Measurements from ENCODE around the gene PTPRB.
A peak's percentile ranks its signal among the peaks of the same experiment; 100 is the strongest.

Gene PTPRB

GRCh38 chr12:70626180-70626579 is 11.0 kb downstream of the PTPRB start:
- Histone ChIP-seq H3K36me3 (ENCODE audit: control insufficient read depth in 2 of 2, insufficient read depth in 2 of 2, low read length in 2 of 2) (no peaks in the 10 kb centered on the region), H3K4me3 (ENCODE audit: low read length in 2 of 2) (no peak overlapping the region), H3K27me3 (ENCODE audit: control insufficient read depth in 2 of 2, insufficient read depth in 2 of 2, low read length in 2 of 2) (no peaks in the 10 kb centered on the region), H3K9ac (ENCODE audit: low read depth in 1 of 2, low read length in 2 of 2) (no peak overlapping the region), H3K27ac (ENCODE audit: low read depth in 2 of 2, low read length in 2 of 2) (no peak overlapping the region), H3K9me3 (ENCODE audit: control insufficient read depth in 2 of 2, low read length in 2 of 2) (no peaks in the 10 kb centered on the region), H3K4me1 (ENCODE audit: control insufficient read depth in 2 of 2, insufficient read depth in 2 of 2, low read length in 2 of 2) (no peaks in the 10 kb centered on the region)

- no peaks in the 10 kb centered on the region for H3K4me1 ChIP-seq (ENCODE audit: control insufficient read depth in 2 of 2, insufficient read depth in 2 of 2, low read length in 2 of 2)
- H3K27ac ChIP-seq (ENCODE audit: low read depth in 2 of 2, low read length in 2 of 2): no peak overlapping the region
- H3K9ac ChIP-seq (ENCODE audit: low read depth in 1 of 2, low read length in 2 of 2): no peak overlapping the region
Measured at GRCh38 chr12:70619471-70620152, 17.6 kb downstream of the PTPRB start.

GRCh38 chr12:70618371-70618770 is 18.9 kb downstream of the PTPRB start:
- no peaks in the 10 kb centered on the region for H3K27me3 ChIP-seq (ENCODE audit: control insufficient read depth in 2 of 2, insufficient read depth in 2 of 2, low read length in 2 of 2)
- H3K4me1 ChIP-seq (ENCODE audit: control insufficient read depth in 2 of 2, insufficient read depth in 2 of 2, low read length in 2 of 2): no peaks in the 10 kb centered on the region
- no peak overlapping the region for H3K9ac ChIP-seq (ENCODE audit: low read depth in 1 of 2, low read length in 2 of 2)
- no peaks in the 10 kb centered on the region for H3K36me3 ChIP-seq (ENCODE audit: control insufficient read depth in 2 of 2, insufficient read depth in 2 of 2, low read length in 2 of 2)
- H3K4me3 ChIP-seq (ENCODE audit: low read length in 2 of 2): no peak overlapping the region
- H3K9me3 ChIP-seq (ENCODE audit: control insufficient read depth in 2 of 2, low read length in 2 of 2): no peaks in the 10 kb centered on the region
- no peak overlapping the region for H3K27ac ChIP-seq (ENCODE audit: low read depth in 2 of 2, low read length in 2 of 2)

More at GRCh38 chr12:70619471-70620152, 17.6 kb downstream of the PTPRB start:
- no peaks in the 10 kb centered on the region for H3K27me3 ChIP-seq (ENCODE audit: control insufficient read depth in 2 of 2, insufficient read depth in 2 of 2, low read length in 2 of 2)
- no peaks in the 10 kb centered on the region for H3K36me3 ChIP-seq (ENCODE audit: control insufficient read depth in 2 of 2, insufficient read depth in 2 of 2, low read length in 2 of 2)
- H3K4me3 ChIP-seq (ENCODE audit: low read length in 2 of 2): no peak overlapping the region
- H3K9me3 ChIP-seq (ENCODE audit: control insufficient read depth in 2 of 2, low read length in 2 of 2): no peaks in the 10 kb centered on the region

- no peaks in the 10 kb centered on the region for H3K9me3 ChIP-seq (ENCODE audit: control insufficient read depth in 2 of 2, low read length in 2 of 2)
- H3K27me3 ChIP-seq (ENCODE audit: control insufficient read depth in 2 of 2, insufficient read depth in 2 of 2, low read length in 2 of 2): no peaks in the 10 kb centered on the region
- H3K36me3 ChIP-seq (ENCODE audit: control insufficient read depth in 2 of 2, insufficient read depth in 2 of 2, low read length in 2 of 2): no peaks in the 10 kb centered on the region
- H3K27ac ChIP-seq (ENCODE audit: low read depth in 2 of 2, low read length in 2 of 2): no peak overlapping the region
- no peak overlapping the region for H3K9ac ChIP-seq (ENCODE audit: low read depth in 1 of 2, low read length in 2 of 2)
- H3K4me3 ChIP-seq (ENCODE audit: low read length in 2 of 2): no peak overlapping the region
- no peaks in the 10 kb centered on the region for H3K4me1 ChIP-seq (ENCODE audit: control insufficient read depth in 2 of 2, insufficient read depth in 2 of 2, low read length in 2 of 2)
Measured at GRCh38 chr12:70617450-70617849, 19.8 kb downstream of the PTPRB start.

GRCh38 chr12:70615174-70615866 is 21.9 kb downstream of the PTPRB start:
- Histone ChIP-seq H3K4me3 (ENCODE audit: low read length in 2 of 2) (no peak overlapping the region), H3K27ac (ENCODE audit: low read depth in 2 of 2, low read length in 2 of 2) (no peak overlapping the region), H3K9me3 (ENCODE audit: control insufficient read depth in 2 of 2, low read length in 2 of 2) (no peaks in the 10 kb centered on the region), H3K36me3 (ENCODE audit: control insufficient read depth in 2 of 2, insufficient read depth in 2 of 2, low read length in 2 of 2) (no peaks in the 10 kb centered on the region), H3K9ac (ENCODE audit: low read depth in 1 of 2, low read length in 2 of 2) (no peak overlapping the region), H3K4me1 (ENCODE audit: control insufficient read depth in 2 of 2, insufficient read depth in 2 of 2, low read length in 2 of 2) (peaks cover 0 to 4% of the 10 kb centered on the region in 2 donors), H3K27me3 (ENCODE audit: control insufficient read depth in 2 of 2, insufficient read depth in 2 of 2, low read length in 2 of 2) (no peaks in the 10 kb centered on the region)

GRCh38 chr12:70609739-70610491 is 27.3 kb downstream of the PTPRB start:
- peak overlapping the region; percentile 72 to 73 for H3K4me3 ChIP-seq (ENCODE audit: low read length in 2 of 2)
- H3K4me1 ChIP-seq (ENCODE audit: control insufficient read depth in 2 of 2, insufficient read depth in 2 of 2, low read length in 2 of 2): peaks cover 5 to 9% of the 10 kb centered on the region in 2 donors
- H3K9ac ChIP-seq (ENCODE audit: low read depth in 1 of 2, low read length in 2 of 2): peak overlapping the region; percentile 47 to 72
- H3K36me3 ChIP-seq (ENCODE audit: control insufficient read depth in 2 of 2, insufficient read depth in 2 of 2, low read length in 2 of 2): no peaks in the 10 kb centered on the region
- no peaks in the 10 kb centered on the region for H3K9me3 ChIP-seq (ENCODE audit: control insufficient read depth in 2 of 2, low read length in 2 of 2)
- H3K27me3 ChIP-seq (ENCODE audit: control insufficient read depth in 2 of 2, insufficient read depth in 2 of 2, low read length in 2 of 2): no peaks in the 10 kb centered on the region
- H3K27ac ChIP-seq (ENCODE audit: low read depth in 2 of 2, low read length in 2 of 2): peak overlapping the region; percentile 63 to 67

GRCh38 chr12:70609203-70609602 is 28.0 kb downstream of the PTPRB start:
- H3K27ac ChIP-seq (ENCODE audit: low read depth in 2 of 2, low read length in 2 of 2): peak overlapping the region; percentile 15 to 63
- H3K9ac ChIP-seq (ENCODE audit: low read depth in 1 of 2, low read length in 2 of 2): peak overlapping the region; percentile 47 to 72
- H3K36me3 ChIP-seq (ENCODE audit: control insufficient read depth in 2 of 2, insufficient read depth in 2 of 2, low read length in 2 of 2): no peaks in the 10 kb centered on the region
- peak overlapping the region; percentile 72 to 73 for H3K4me3 ChIP-seq (ENCODE audit: low read length in 2 of 2)
- H3K9me3 ChIP-seq (ENCODE audit: control insufficient read depth in 2 of 2, low read length in 2 of 2): no peaks in the 10 kb centered on the region
- no peaks in the 10 kb centered on the region for H3K27me3 ChIP-seq (ENCODE audit: control insufficient read depth in 2 of 2, insufficient read depth in 2 of 2, low read length in 2 of 2)
- H3K4me1 ChIP-seq (ENCODE audit: control insufficient read depth in 2 of 2, insufficient read depth in 2 of 2, low read length in 2 of 2): peaks cover 5 to 9% of the 10 kb centered on the region in 2 donors

GRCh38 chr12:70608184-70608583 is 29.0 kb downstream of the PTPRB start:
- peak overlapping the region in 1 of 2 donors; percentile 9 for H3K4me3 ChIP-seq (ENCODE audit: low read length in 2 of 2)

GRCh38 chr12:70607107-70607506 is 30.1 kb downstream of the PTPRB start:
- no peak overlapping the region for H3K27ac ChIP-seq (ENCODE audit: low read depth in 2 of 2, low read length in 2 of 2)
- H3K4me3 ChIP-seq (ENCODE audit: low read length in 2 of 2): no peak overlapping the region
- H3K4me1 ChIP-seq (ENCODE audit: control insufficient read depth in 2 of 2, insufficient read depth in 2 of 2, low read length in 2 of 2): peaks cover 5 to 9% of the 10 kb centered on the region in 2 donors
- H3K27me3 ChIP-seq (ENCODE audit: control insufficient read depth in 2 of 2, insufficient read depth in 2 of 2, low read length in 2 of 2): no peaks in the 10 kb centered on the region
- H3K9ac ChIP-seq (ENCODE audit: low read depth in 1 of 2, low read length in 2 of 2): no peak overlapping the region
- H3K9me3 ChIP-seq (ENCODE audit: control insufficient read depth in 2 of 2, low read length in 2 of 2): no peaks in the 10 kb centered on the region
- no peaks in the 10 kb centered on the region for H3K36me3 ChIP-seq (ENCODE audit: control insufficient read depth in 2 of 2, insufficient read depth in 2 of 2, low read length in 2 of 2)

More at GRCh38 chr12:70608184-70608583, 29.0 kb downstream of the PTPRB start:
- Histone ChIP-seq H3K36me3 (ENCODE audit: control insufficient read depth in 2 of 2, insufficient read depth in 2 of 2, low read length in 2 of 2) (no peaks in the 10 kb centered on the region), H3K9me3 (ENCODE audit: control insufficient read depth in 2 of 2, low read length in 2 of 2) (no peaks in the 10 kb centered on the region), H3K27me3 (ENCODE audit: control insufficient read depth in 2 of 2, insufficient read depth in 2 of 2, low read length in 2 of 2) (no peaks in the 10 kb centered on the region), H3K27ac (ENCODE audit: low read depth in 2 of 2, low read length in 2 of 2) (peak overlapping the region in 1 of 2 donors; percentile 2), H3K9ac (ENCODE audit: low read depth in 1 of 2, low read length in 2 of 2) (no peak overlapping the region), H3K4me1 (ENCODE audit: control insufficient read depth in 2 of 2, insufficient read depth in 2 of 2, low read length in 2 of 2) (peaks cover 5 to 9% of the 10 kb centered on the region in 2 donors)

GRCh38 chr12:70605976-70606375 is 31.3 kb downstream of the PTPRB start:
- H3K27me3 ChIP-seq (ENCODE audit: control insufficient read depth in 2 of 2, insufficient read depth in 2 of 2, low read length in 2 of 2): no peaks in the 10 kb centered on the region
- H3K36me3 ChIP-seq (ENCODE audit: control insufficient read depth in 2 of 2, insufficient read depth in 2 of 2, low read length in 2 of 2): no peaks in the 10 kb centered on the region
- no peak overlapping the region for H3K4me3 ChIP-seq (ENCODE audit: low read length in 2 of 2)
- no peaks in the 10 kb centered on the region for H3K9me3 ChIP-seq (ENCODE audit: control insufficient read depth in 2 of 2, low read length in 2 of 2)
- no peak overlapping the region for H3K27ac ChIP-seq (ENCODE audit: low read depth in 2 of 2, low read length in 2 of 2)
- no peak overlapping the region for H3K9ac ChIP-seq (ENCODE audit: low read depth in 1 of 2, low read length in 2 of 2)
- H3K4me1 ChIP-seq (ENCODE audit: control insufficient read depth in 2 of 2, insufficient read depth in 2 of 2, low read length in 2 of 2): peaks cover 5 to 9% of the 10 kb centered on the region in 2 donors
